H1 (cell line): ENCODE data around the gene OR4K2. TPM values are rescaled to one million over a fixed set of nuclear protein-coding genes. Genes with fewer than 3 reads are reported as not detected.

ENCODE experiments used
- CBX5 ChIP-seq: fragments of 300-800, 300-1000 bp; sonication (generic); IDR thresholded peaks from 2 replicates; pipeline ENCODE4 v1.7.1; 2016; ENCODE audit warnings: antibody characterized with exemption, low read length, low read depth
- CTBP2 ChIP-seq: IDR thresholded peaks from 2 replicates; pipeline ENCODE4 v1.7.0; 2011; ENCODE audit warnings: borderline replicate concordance, mild to moderate bottlenecking, moderate library complexity, mixed read lengths, low read length; ENCODE audit not compliant: insufficient read depth, insufficient read length
- EP300 ChIP-seq, 2 experiments: IDR thresholded peaks; 1 replicate in 1 of 2; 2 replicates in 1 of 2; pipeline ENCODE4 v1.6.1; 2011 to 2012; ENCODE audit warnings: low read depth in 2 of 2, low read length in 2 of 2, mild to moderate bottlenecking in 2 of 2, borderline replicate concordance in 1 of 2, inconsistent platforms in 1 of 2, moderate library complexity in 1 of 2
- GTF2F1 ChIP-seq: IDR thresholded peaks from 2 replicates; pipeline ENCODE4 v1.6.1; 2012; ENCODE audit warnings: low read depth, low read length, improper control_type of control experiment, borderline replicate concordance
- RXRA ChIP-seq: IDR thresholded peaks from 2 replicates; pipeline ENCODE4 v1.6.1; 2011; ENCODE audit warnings: low read depth, mild to moderate bottlenecking, low read length, moderate library complexity; ENCODE audit not compliant: insufficient read depth
- TBP ChIP-seq: IDR thresholded peaks from 2 replicates; pipeline ENCODE4 v1.6.1; 2011; ENCODE audit warnings: low read depth, low read length, improper control_type of control experiment
- YY1 ChIP-seq: IDR thresholded peaks from 2 replicates; pipeline ENCODE4 v1.6.1; 2011; ENCODE audit warnings: low read depth, mild to moderate bottlenecking, low read length
- polyA plus RNA-seq, 7 experiments: library from polyadenylated mRNA; depleted of rRNA in 3 of 7; stranded (reverse) in 5 of 7; unstranded in 2 of 7; fragments of >200 nt in 5 of 7; fragments of 200-250 nt in 2 of 7; gene quantifications; 1 replicate in 5 of 7; 2 replicates in 1 of 7; 4 replicates in 1 of 7; pipeline versions ENCODE4 v1.2.1 to v1.2.3, GENCODE V29; 2011 to 2013; ENCODE audit warnings: missing spikeins in 2 of 7, mixed read lengths in 2 of 7
- total RNA-seq: library from RNA; stranded (reverse); fragmentation: NEBNext Ultra II Directional; extraction: Animal tissue kit (Norgen Biotek cat#: 25700); gene quantifications from 2 replicates; pipeline ENCODE4 v1.2.1, GENCODE V29; 2021

Gene OR4K2
- total and polyA plus RNA-seq, 2 of the 8 experiments (the other 6 are each of a cell fraction or from before 2014, with no cell fraction given), result not detected

- TF ChIP-seq EP300 (IDR thresholded peaks at IDR 0.05; ENCODE audit: borderline replicate concordance in 1 of 2, low read depth in 2 of 2, low read length in 2 of 2), result no peak
- no peak for TF ChIP-seq RXRA
- no peak for TF ChIP-seq TBP
- no peak for TF ChIP-seq YY1
- no peak for TF ChIP-seq CBX5
- TF ChIP-seq GTF2F1, result no peak
- TF ChIP-seq CTBP2, result no peak
- TF ChIP-seq, all 59 proteins: peak for 0
These were observed 26.1 kb downstream of the OR4K2 start (continued) for GRCh38 chr14:19900999-19901398.
